SIG-M5 treated with dmso at 0.1 percent for 504 hours (cell line): ENCODE measurements around the gene GPD2.
A peak's percentile ranks its signal among the peaks of the same experiment; 100 is the strongest.
"Not testable (repeated sequence)": the region's sequence is repeated elsewhere in the genome, so short reads cannot be mapped to it uniquely, and the experiment has no call there.

Experiments used
- DNase-seq: peaks from one replicate; lab custom pipeline; 2025; ENCODE audit not compliant: unreplicated experiment; lab: John Stamatoyannopoulos, UW

The GPD2 gene

DNA sequence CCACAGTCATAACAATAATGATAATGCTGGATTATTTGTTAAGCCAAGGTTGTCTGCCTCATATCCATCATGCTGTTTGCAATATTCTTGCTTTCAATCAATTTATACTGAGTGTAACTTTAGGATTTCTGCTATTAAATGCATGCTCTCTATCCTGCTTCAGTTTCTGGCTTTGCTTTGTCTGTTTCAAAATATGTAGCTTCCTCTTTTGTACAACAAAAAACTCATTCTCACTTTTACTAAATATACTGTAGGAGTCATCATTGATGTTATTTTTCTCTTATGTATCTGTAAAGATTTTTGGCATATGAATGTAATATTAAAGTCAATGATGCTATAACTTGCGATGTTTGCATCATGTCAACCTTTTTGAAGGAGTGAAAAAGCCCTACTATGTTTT is 149.3 kb downstream of the GPD2 start:
- peak; percentile 11 for DNase-seq

- no peak for DNase-seq
These were observed 150.4 kb downstream of the GPD2 start for GRCh38 chr2:156586621-156587020.

GRCh38 chr2:156589381-156590079 is 153.4 kb downstream of the GPD2 start:
- DNase-seq = peak; percentile 61

DNA sequence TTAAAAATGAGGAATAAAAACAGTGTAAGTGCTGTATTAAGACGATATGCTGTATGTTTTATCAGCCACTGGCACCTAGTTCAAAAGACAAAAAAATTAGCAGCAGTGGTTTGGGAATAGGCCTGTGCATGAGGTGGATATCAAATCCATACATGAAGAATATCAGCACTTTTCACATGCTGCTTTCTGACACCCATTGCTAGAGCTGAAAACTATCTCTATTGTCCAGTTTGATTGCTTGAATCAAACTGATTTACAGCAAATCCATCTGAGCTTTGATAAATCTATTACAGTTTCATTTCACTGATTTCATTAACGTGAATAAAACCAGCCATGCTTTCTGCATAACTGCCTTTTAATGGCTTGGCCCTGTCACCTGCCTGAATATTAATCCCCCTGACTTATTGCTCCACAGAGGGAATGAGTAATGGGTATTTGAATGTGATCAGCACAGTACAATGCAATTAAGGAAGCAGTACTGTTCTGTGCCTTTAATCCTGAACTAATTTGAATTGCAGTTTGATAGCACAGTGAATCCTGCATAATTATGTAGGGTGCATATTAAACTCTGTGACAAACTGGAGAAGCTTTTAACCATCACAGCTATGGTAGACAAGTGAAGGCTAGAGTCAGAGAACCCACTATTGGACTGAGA is 154.0 kb downstream of the GPD2 start:
- no peak for DNase-seq

GRCh38 chr2:156592809-156593593 is 156.8 kb downstream of the GPD2 start:
- DNase-seq = no peak

GRCh38 chr2:156593594-156593921 is 157.4 kb downstream of the GPD2 start:
- no peak for DNase-seq

- no peak for DNase-seq
These were observed 162.4 kb downstream of the GPD2 start for GRCh38 chr2:156598563-156598962.

DNA sequence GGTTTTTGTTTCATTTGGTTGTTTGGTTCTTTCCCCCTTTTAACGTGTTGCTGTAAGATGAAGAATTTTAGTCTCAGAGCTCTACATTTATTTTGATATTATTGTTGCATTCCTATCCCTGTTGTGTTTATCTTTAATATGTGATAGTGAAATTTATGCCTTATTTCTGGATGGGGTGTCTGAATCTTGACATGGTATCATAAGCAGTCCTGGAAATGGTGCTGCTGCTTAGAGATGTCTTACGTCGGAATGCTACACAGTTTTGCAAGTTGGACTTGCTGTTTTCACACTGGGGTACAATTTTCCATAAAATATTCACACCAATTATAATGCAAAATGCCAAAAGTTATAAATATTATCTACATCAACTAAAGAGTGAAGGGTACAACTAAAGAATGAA is 164.0 kb downstream of the GPD2 start:
- DNase-seq = no peak

- DNase-seq = no peak
These were observed 165.8 kb downstream of the GPD2 start for GRCh38 chr2:156601855-156602551.

DNA sequence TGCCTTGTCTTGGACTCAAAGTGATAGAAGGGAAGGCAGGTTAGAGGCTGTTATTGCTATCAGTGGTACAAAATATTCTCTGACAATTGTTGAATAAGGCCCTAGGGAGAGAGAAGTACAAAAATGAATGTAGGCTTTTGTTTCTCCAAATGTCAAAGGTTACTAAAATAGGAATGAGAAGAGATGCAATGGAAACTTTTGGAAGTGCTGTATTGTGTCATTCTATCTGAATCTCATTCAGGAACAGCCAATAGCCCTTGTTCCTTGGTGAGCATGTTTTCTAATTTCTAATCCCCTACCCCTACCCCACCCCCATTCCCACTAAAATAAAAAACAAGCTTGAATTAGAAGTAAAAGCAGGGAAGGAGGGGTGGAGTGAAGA is 166.4 kb downstream of the GPD2 start:
- no peak for DNase-seq

- DNase-seq = no peak
These were observed 179.7 kb downstream of the GPD2 start for GRCh38 chr2:156615836-156616322.

- not testable (repeated sequence) for DNase-seq
These were observed 181.9 kb downstream of the GPD2 start for GRCh38 chr2:156618071-156618470.

GRCh38 chr2:156619021-156619539 is 182.9 kb downstream of the GPD2 start:
- DNase-seq = no peak

DNA sequence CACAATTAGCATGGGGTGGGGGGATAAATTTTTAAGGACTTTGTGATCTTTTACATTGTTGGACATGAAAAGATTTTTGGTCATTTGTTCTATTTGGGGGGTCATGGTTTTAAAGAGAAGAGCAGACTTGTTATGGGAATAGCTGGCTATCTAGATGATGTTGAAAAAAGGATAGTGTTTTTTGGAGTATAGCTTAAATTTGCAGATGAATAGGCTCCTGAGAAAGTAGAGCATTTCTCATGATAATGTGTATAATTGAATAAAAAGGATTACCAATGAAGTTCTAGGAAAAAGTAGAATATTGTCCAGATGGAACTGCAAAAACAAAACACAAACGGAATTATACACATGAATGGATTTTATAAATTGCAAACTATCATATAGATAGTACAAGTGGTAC is 186.3 kb downstream of the GPD2 start:
- DNase-seq = no peak

DNA sequence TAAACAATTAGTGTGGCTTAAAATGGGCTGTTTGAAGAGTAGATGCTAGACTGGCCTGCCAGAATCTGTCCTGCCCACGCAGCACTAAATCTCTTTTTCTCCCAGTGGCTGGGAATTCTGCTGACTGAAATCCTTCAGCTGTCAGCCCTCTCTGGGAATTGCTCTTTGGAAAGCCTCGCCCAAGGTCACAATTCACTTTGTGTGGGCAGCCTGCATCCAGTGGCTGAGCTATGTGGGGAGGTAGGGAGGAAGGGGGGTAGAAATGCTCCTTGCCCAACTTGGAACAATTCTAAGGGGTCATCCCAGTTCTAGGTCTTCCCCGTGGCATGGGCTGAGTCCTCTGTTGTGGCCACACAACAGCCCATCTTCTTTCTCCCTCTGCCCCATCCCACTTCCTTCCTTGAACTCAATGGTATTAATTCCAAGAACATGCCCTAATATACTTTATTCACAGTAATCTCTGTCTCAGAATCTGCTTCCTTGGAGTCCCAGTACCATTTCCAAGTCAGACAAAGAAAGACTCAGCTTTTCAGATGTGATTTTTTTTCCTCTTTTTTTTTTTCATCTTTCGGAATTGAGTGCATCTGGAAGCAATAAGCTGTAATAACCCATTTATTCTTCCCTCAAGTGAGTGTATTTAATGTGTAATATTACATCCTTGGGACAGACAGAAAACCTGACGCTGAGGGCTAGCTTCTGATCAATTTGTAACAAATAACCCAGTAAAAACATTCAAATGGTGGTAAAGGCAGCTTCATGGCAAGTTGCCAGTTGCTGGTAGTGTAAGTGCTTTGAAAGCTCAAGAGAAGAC is 189.4 kb downstream of the GPD2 start:
- no peak for DNase-seq

- no peak for DNase-seq
These were observed 190.8 kb downstream of the GPD2 start for GRCh38 chr2:156626931-156627330.

- no peak for DNase-seq
These were observed 194.6 kb downstream of the GPD2 start for GRCh38 chr2:156630579-156631337.

DNA sequence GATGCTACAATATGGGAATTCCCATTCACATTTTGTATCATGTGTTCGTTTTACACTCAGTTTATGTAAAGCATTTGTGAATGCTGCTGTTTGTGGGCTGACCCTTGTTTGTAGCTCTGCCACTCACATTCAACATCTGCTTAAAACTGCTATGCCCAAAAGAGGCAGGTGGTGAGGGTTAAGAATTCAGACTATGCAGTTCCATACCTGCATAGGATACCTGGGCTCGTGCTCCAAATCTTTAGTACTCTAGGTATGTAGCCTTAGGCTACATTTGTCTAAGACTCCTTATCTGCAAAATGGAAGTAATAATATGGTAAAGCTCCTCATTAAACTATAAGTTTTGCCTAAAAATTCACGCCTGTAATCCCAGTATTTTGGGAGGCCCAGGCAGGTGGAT is 199.5 kb downstream of the GPD2 start:
- DNase-seq = no peak
